T-helper 17 cell (primary cell): ENCODE measurements around the gene ZNF593OS. TPM values are rescaled to one million over a fixed set of nuclear protein-coding genes. Genes with fewer than 3 reads are reported as not detected.

Experiments used
- ATAC-seq: fragments of 150-1000 bp; cut with Tn5 transposase; 2 replicates; pipeline ENCODE4 v1.10.0; 2021; ENCODE audit warnings: mild to moderate bottlenecking, moderate library complexity
- DNase-seq, 3 donors: peaks; one replicate each; pipeline versions ENCODE4 v3.0.0 to v3.0.0-alpha.2; 2020 to 2021
- H3K9me3 ChIP-seq: one replicate; pipeline ENCODE4 v1.7.0; 2013; ENCODE audit warnings: low read length, mild to moderate bottlenecking; ENCODE audit not compliant: control insufficient read depth, poor library complexity, severe bottlenecking
- H3K27ac Mint-ChIP-seq: one replicate; pipeline ENCODE4 v1.8.0; 2022; ENCODE audit warnings: mild to moderate bottlenecking, moderate library complexity, mixed read lengths
- H3K27me3 Mint-ChIP-seq: one replicate; pipeline ENCODE4 v1.8.0; 2022; ENCODE audit warnings: mixed read lengths
- H3K36me3 Mint-ChIP-seq: one replicate; pipeline ENCODE4 v1.8.0; 2022; ENCODE audit warnings: low read depth, mixed read lengths
- H3K4me1 Mint-ChIP-seq: one replicate; pipeline ENCODE4 v1.8.0; 2022; ENCODE audit warnings: mild to moderate bottlenecking, mixed read lengths
- H3K4me3 Mint-ChIP-seq: one replicate; pipeline ENCODE4 v1.8.0; 2022; ENCODE audit warnings: mild to moderate bottlenecking, moderate library complexity, mixed read lengths
- total RNA-seq, 4 donors: library from RNA in 2 of 4; stranded (reverse) in 2 of 4; gene quantifications; one replicate each; pipeline ENCODE4 v1.2.3 and lab custom pipeline; 2022 to 2026

ZNF593OS gene
- total RNA-seq (not detected), total RNA-seq (lab: John Stamatoyannopoulos, UW) (0 to 0.23 reads per million in 2 donors)

GRCh38 chr1:26171084-26172072 lies at the start of gene ZNF593OS:
ZNF593OS (minus strand) TSS chr1:26171832; CDS start chr1:26171661, 171 bp downstream.
- peaks cover 11% of the 10 kb centered on the region for H3K4me1 Mint-ChIP-seq

GRCh38 chr1:26221094-26221493 lies 49.5 kb upstream of the ZNF593OS start:
- no peak for ATAC-seq
- Mint-ChIP-seq H3K4me1 (peaks cover 5% of the 10 kb centered on the region), H3K27ac (no peak overlapping the region), H3K27me3 (peaks cover 27% of the 10 kb centered on the region), H3K36me3 (peaks cover 4% of the 10 kb centered on the region), H3K4me3 (no peak overlapping the region)
- no peak for DNase-seq
- H3K9me3 ChIP-seq = no peaks in the 10 kb centered on the region

More at GRCh38 chr1:26171084-26172072, at the start of gene ZNF593OS:
- DNase-seq (no peak), ATAC-seq (no peak)
- H3K9me3 ChIP-seq = no peaks in the 10 kb centered on the region
- Mint-ChIP-seq H3K27ac (peak within 1 kb of the TSS; percentile 79), H3K36me3 (no peaks in the 10 kb centered on the region), H3K27me3 (no peaks in the 10 kb centered on the region), H3K4me3 (peak within 1 kb of the TSS; percentile 92)

GRCh38 chr1:26220199-26220912 lies 48.7 kb upstream of the ZNF593OS start:
- no peak overlapping the region for H3K27ac Mint-ChIP-seq
- no peaks in the 10 kb centered on the region for H3K36me3 Mint-ChIP-seq
- DNase-seq (no peak), ATAC-seq (no peak)
- H3K4me1 Mint-ChIP-seq = no peaks in the 10 kb centered on the region
- no peak overlapping the region for H3K4me3 Mint-ChIP-seq
- H3K27me3 Mint-ChIP-seq = peaks cover 19% of the 10 kb centered on the region
- H3K9me3 ChIP-seq = no peaks in the 10 kb centered on the region

DNA sequence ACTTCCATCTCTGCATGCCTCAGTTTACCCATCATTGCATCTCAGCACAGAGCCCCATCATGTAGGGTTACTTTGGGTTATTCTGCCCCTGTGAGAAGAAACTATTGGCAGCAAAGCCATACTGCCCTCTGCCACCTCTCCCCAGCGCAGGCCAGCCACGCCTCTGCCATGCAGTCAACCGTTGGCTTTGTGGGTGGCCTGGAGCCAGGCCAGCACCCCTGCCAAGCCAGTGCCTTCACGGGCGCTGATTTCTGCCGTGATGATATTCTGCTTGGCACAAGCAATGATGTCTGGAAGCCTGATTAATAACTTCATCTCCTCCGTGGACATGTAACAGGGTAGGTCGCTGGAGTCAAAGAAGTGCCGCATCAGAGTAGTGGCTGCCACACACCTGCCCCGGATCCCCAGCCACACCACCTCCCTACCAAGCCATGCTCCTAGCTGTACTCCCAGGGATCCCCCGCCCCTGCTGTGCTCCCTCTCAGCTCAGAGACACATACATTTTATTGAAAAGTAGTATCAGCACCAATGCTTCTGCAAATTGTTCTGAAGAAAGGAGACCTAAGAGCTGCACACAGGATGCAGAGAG lies 47.4 kb upstream of the ZNF593OS start:
- no peaks in the 10 kb centered on the region for H3K4me1 Mint-ChIP-seq
- H3K36me3 Mint-ChIP-seq = no peaks in the 10 kb centered on the region
- H3K27ac Mint-ChIP-seq = no peak overlapping the region
- no peak overlapping the region for H3K4me3 Mint-ChIP-seq
- DNase-seq = no peak
- ATAC-seq = no peak
- no peaks in the 10 kb centered on the region for H3K9me3 ChIP-seq
- peaks cover 18% of the 10 kb centered on the region for H3K27me3 Mint-ChIP-seq

GRCh38 chr1:26215246-26215645 lies 43.6 kb upstream of the ZNF593OS start:
- H3K27me3 Mint-ChIP-seq = peaks cover 1% of the 10 kb centered on the region
- H3K4me1 Mint-ChIP-seq = no peaks in the 10 kb centered on the region
- H3K27ac Mint-ChIP-seq = no peak overlapping the region

DNA sequence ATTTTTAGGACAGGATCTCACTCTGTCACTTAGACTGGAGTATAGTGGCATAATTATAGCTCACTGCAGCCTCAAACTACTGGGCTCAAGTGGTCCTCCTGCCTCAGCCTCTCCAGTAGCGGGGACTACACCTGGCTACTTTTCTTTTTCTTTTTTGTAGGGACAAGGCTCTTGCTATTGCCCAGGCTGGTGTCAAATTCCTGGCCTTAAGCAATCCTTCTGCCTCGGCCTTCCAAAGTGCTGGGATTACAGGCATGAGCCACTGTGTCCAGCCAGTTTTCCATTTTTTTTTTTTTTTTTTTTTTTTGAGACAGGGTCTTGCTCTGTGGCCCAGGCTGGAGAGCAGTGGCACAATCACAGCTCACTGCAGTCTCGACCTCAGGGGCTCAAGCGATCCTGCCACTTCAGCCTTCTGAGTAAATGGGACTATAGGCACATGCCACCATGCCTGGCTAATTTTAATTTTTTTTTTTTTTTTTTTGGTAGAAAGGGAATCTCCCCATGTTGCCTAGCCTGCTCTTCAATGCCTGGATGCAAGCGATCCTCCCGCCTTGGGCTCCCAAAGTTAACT lies 41.8 kb upstream of the ZNF593OS start:
- Mint-ChIP-seq H3K4me1 (peaks cover 4% of the 10 kb centered on the region), H3K36me3 (no peaks in the 10 kb centered on the region), H3K27ac (no peak overlapping the region), H3K27me3 (no peaks in the 10 kb centered on the region), H3K4me3 (no peak overlapping the region)
- ATAC-seq (no peak), DNase-seq (no peak)
- H3K9me3 ChIP-seq = no peaks in the 10 kb centered on the region

More at GRCh38 chr1:26215246-26215645, 43.6 kb upstream of the ZNF593OS start:
- no peak for ATAC-seq
- H3K4me3 Mint-ChIP-seq = no peak overlapping the region
- H3K36me3 Mint-ChIP-seq = no peaks in the 10 kb centered on the region
- no peaks in the 10 kb centered on the region for H3K9me3 ChIP-seq
- no peak for DNase-seq

GRCh38 chr1:26212726-26213125 lies 41.1 kb upstream of the ZNF593OS start:
- no peak for DNase-seq
- Mint-ChIP-seq H3K4me3 (no peak overlapping the region), H3K27ac (no peak overlapping the region), H3K36me3 (no peaks in the 10 kb centered on the region), H3K27me3 (no peaks in the 10 kb centered on the region), H3K4me1 (peaks cover 4% of the 10 kb centered on the region)
- ATAC-seq = no peak
- no peaks in the 10 kb centered on the region for H3K9me3 ChIP-seq

DNA sequence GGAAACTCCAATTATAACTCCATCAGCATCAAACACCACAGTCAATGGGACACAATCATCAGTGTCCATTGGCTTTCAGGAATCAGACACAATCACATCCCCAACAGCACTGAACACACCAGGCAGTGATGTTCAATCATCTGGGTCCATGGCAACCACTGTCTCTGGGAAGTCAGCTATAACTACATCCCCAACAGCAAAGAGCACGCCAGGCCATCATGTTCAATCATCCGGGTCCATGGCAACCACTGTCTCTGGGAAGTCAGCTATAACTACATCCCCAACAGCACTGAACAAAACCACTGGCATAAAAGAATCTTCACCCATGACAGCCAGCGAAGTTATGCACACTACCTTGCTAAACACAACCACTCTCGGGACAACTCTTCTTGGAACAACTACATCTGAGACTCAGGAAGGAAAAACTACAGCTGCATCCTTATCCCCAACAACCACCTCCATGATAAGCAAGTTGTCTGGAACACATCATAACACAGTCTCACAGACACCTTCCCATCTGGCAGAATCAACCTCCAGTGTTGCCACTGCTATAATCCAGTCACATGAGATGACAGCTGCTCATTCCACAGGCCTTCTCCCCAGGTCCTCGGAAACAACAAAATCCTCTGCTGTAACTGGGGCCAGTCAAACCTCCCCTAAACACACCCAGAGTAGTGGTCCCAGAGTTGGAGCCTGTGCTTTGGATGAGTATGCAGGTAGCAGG lies 38.7 kb upstream of the ZNF593OS start:
- DNase-seq (no peak), ATAC-seq (no peak)
- no peaks in the 10 kb centered on the region for H3K27me3 Mint-ChIP-seq
- H3K4me1 Mint-ChIP-seq = peaks cover 4% of the 10 kb centered on the region
- H3K4me3 Mint-ChIP-seq = no peak overlapping the region
- no peaks in the 10 kb centered on the region for H3K9me3 ChIP-seq
- H3K27ac Mint-ChIP-seq = no peak overlapping the region
- H3K36me3 Mint-ChIP-seq = no peaks in the 10 kb centered on the region

- DNase-seq = no peak
- H3K27ac Mint-ChIP-seq = no peak overlapping the region
- no peaks in the 10 kb centered on the region for H3K9me3 ChIP-seq
- H3K27me3 Mint-ChIP-seq = no peaks in the 10 kb centered on the region
- no peak for ATAC-seq
- no peaks in the 10 kb centered on the region for H3K36me3 Mint-ChIP-seq
- H3K4me3 Mint-ChIP-seq = peak overlapping the region; percentile 21
- peaks cover 39% of the 10 kb centered on the region for H3K4me1 Mint-ChIP-seq
These were observed 32.1 kb upstream of the ZNF593OS start for GRCh38 chr1:26203642-26204318.

GRCh38 chr1:26200413-26200812 lies 28.8 kb upstream of the ZNF593OS start:
- no peaks in the 10 kb centered on the region for H3K9me3 ChIP-seq
- peak overlapping the region; percentile 92 for H3K27ac Mint-ChIP-seq
- peaks cover 7% of the 10 kb centered on the region for H3K27me3 Mint-ChIP-seq
- peak overlapping the region; percentile 41 for H3K4me3 Mint-ChIP-seq
- DNase-seq (no peak), ATAC-seq (no peak)
- H3K4me1 Mint-ChIP-seq = peaks cover 39% of the 10 kb centered on the region
- H3K36me3 Mint-ChIP-seq = no peaks in the 10 kb centered on the region

DNA sequence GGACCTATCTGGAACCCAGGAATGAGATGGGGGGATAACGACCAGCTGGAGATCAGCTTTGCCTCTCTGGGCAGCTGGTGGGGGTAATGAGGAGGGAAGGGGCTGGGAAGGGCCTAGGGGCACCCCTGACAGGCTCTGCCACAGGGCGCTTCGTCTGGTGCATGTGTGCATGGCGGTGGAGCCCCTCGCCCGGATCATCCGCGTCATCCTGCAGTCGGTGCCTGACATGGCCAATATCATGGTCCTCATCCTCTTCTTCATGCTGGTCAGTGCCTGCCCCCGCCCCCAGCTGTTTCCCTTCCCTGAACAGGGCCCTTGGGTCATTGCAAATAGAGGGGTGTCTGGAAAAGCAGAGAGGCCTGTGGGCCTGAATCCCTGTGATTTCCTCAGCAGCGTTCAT lies 26.2 kb upstream of the ZNF593OS start:
- H3K36me3 Mint-ChIP-seq = no peaks in the 10 kb centered on the region
- DNase-seq (no peak), ATAC-seq (no peak)
- no peak overlapping the region for H3K4me3 Mint-ChIP-seq
- no peaks in the 10 kb centered on the region for H3K9me3 ChIP-seq
- H3K27me3 Mint-ChIP-seq = peaks cover 7% of the 10 kb centered on the region
- no peak overlapping the region for H3K27ac Mint-ChIP-seq
- H3K4me1 Mint-ChIP-seq = peaks cover 33% of the 10 kb centered on the region

- H3K4me1 Mint-ChIP-seq = peaks cover 28% of the 10 kb centered on the region
- DNase-seq (no peak), ATAC-seq (no peak)
- H3K4me3 Mint-ChIP-seq = no peak overlapping the region
- no peaks in the 10 kb centered on the region for H3K36me3 Mint-ChIP-seq
- no peak overlapping the region for H3K27ac Mint-ChIP-seq
- H3K27me3 Mint-ChIP-seq = peaks cover 7% of the 10 kb centered on the region
- H3K9me3 ChIP-seq = no peaks in the 10 kb centered on the region
These were observed 25.7 kb upstream of the ZNF593OS start for GRCh38 chr1:26197301-26197700.
